GM20431 (cell line): ENCODE measurements around the gene PUM1.
"Not testable (repeated sequence)": the region's sequence is repeated elsewhere in the genome, so short reads cannot be mapped to it uniquely, and the experiment has no call there.

Source experiments
- in situ Hi-C: fragments of 300-500 bp; cut with MseI, MboI; formaldehyde crosslinking; loops from one replicate; pipeline ENCODE4 v1.15.0; 2020; ENCODE audit warnings: low sequenced_read_pairs; ENCODE audit not compliant: unreplicated experiment

Gene PUM1

DNA sequence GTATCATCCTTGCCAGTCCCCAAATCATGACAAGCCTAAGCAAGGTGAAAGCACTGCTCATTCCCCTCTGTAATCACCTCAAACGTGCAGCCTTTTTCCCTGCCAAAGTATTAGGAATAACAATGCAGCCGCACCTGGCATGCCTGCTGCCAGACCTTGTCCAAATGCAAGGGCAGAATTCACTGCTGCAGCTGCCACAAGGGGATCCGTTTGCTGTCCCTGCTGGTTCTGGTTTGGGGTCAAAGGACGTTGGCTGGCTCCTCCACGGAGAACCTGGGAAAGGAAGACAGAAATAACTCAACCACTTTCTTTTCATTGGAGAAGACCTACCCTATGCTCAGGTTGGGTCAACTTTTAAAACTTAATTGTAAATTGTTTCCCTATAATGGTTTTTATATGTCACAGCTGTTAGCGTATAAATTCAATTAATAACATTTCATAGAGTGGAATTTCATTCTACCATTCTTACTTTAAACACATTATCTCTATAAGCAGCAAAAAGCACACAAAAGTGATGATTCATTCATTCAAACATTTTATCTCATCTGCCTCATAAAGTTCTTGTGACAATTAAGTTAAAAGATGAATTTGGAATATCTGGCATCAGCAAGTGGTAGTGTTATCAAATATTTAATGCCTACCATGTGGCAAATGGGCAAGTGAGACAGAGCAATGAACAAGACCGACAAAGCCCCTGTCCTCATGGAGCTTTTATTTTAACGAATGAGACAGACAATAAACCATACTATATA lies 97.1 kb downstream of the PUM1 start:
- in situ Hi-C loops, result no loop called here

DNA sequence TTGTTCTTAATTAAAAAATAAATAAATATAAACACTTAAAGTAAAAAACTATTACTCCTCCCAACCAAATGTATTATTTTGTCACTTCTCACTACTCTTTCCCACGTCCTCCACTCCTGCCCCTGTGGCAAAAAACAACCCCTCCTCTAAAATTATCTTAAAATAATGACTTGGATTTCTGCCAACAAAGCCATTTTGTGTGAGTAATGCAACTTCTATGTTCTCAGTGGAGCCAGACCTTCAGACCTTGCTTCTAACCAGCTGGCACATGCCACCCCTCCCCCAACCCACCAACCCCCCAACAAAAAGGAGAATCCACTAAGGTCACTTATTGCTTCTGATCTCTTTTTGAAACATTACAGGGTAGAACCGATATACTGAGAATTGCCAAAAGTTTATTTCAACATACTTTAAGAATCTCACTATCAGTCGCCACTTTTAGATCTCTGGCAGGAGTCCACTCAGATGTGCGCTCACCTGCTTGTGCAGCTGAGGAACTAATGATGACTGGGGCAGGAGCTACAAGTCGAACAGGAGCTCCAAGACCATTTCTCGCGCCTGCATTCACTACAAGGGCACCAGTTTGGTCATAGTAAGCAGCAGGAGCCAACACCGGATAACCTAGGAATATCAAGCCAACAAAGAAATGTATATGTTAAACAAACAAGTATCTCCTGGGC lies 98.7 kb downstream of the PUM1 start:
- in situ Hi-C loops, result no loop called here

DNA sequence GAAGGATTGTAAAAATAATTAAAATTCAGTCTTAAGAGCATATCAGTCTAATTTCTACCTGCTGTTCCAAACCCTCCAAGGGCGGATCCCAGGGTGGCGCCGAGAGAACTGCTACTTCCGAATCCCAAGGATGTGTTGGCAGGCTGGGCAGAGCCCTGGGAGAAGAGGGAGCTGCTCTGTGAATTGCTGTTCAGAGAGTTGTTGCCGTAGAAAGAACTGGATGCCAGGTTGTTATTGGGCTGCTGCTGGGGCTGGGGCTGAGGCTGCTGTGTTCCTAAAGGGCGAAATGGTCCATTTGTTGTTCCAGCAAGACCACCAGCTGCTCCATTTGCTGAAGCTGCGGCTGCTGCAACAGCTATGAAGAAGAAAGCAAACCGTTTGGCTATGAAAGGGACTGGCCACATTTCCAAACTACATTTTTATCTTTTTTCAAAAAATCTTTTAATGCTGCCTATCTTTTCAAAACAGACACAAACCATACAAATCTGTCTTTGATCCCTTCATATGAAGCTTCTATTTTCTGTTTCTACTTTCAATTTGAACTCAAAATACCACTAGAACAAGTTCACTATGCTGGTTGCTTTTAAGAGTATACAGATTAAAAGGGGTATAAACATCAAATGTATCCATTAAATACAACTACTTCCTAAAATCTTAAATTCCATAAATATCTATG lies 99.5 kb downstream of the PUM1 start:
- in situ Hi-C loops, result no loop called here

DNA sequence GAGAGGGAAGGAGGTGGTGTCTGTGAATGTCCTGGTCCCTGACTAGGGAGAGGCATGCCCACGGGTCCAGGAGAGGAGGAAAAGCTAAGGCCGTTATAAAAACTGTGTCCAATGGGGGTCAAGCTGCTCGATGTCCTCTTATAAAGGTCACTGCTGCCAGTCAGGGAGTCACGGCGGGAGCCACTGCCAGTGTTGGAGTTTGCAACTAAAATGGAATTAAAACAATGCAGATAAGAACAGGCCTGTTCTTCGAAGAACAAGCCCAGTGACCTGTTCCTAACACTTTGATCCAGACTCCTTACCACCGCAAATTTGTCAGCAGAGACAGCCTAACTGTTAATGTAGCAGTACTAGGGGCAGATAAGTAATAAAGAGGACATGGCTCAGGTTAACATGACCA lies 100.8 kb downstream of the PUM1 start:
- in situ Hi-C loops, result no loop called here

DNA sequence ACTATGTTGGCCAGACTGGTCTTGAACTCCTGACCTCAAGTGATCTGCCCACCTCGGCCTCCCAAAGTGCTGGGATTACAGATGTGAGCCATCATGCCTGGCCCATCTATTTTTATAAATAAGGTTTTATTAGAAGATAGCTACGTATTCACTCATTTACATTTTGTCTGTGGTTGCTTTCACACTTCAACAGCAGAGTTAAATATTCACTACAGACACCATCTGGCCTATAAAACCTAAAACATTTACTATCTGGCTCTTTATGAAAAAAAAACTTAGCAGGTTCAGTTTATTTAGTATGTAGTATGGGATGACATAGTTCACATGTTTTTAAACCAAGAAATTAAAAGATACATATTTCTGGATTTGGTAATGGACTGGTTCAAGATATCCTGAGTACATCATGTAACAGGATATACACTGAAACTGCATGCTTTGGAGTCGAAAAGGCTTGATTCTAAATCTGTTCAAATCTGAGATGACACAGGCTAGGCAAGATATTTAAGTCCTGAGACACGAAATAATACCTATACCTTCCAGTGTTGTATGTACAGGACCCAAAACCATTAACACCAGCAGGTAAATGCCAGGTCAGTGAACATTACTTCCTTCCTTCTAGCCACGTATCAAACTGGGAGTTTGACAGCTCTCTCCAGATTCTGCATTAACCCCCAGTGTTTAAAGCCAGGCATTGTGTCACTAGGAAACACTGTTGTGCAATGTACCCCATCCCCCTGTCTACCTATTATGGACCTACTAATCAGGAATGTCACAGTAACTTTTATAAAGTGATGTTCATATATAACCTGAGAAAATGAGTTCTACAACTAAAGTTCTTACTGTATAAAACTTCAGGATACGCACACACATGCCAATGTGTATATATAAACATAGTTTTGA lies 102.7 kb downstream of the PUM1 start:
- in situ Hi-C loops, result no loop called here

DNA sequence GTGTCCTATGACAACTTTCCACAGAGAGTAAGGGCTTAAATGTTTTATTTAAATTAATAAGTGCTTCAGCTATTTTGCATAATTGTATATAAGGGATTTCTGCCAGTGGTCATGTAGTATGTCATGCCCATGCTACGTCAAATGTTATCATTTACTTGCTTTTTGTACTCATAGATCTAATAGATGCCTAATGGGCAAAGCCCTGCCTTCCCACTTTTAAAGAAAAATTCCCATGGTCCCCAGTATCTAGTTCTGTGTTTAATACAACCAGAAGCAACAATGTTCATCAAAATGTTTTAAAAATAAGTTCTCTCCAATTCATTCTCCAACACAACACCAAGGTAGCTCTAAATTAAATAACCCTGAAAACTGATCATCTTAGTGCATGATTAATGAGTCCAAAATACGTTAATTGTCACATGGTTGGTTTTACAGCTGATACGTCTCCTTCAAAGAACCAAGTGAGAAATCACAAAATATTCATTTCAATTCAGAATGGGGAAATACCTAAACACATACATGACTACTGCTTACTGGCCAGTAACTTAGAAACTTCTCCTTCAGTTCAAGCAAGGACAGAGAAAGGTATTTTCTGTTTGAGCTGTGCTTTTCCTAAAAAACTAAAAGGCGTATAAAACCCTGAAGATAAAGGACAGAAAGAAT lies 107.8 kb downstream of the PUM1 start:
- in situ Hi-C loops, result no loop called here

DNA sequence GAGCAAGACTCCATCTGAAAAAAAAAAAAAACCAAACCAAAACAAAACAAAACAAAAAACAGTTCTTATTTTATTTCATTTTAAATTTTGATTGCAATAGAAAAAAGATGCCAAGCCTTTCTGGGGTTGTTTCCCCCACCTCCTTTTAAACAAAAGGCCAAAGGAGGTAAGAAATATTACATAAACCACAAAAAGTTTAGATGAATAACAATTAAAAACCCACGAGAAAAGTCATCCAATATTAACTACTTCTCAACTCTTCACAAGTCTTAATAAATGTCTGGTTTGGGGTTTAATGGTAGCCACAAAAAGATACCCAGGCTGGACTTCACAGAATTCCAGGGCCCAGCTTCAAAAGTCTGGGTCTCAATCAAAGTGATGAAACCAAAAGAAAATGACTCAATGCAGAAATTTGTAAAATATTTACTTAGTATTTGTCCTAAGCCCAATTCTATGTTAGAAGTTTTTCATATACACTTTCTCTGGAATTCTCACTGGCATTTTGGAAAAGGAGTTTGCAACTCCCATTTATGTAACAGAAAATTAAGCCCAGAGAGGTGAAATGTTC lies 110.0 kb downstream of the PUM1 start:
- in situ Hi-C loops, result no loop called here

DNA sequence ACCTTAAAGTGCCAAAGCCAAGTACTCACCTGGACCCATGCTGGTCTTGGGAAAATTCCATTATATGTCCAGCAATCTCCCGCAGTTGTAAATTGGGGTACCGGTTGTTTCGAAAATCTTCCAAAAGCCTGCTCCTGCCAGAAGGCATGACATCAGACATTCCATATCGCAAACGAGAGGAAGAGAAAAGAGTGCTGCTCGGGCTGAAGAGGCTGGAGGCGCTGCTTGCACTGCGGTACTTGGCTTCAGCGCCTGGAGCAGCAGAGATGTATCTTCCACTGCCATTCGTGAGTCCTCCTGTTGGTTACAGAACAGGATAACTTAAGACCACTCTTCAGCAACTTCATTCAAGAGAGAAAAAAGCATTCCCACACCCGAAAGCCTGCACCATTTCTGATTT lies 111.8 kb downstream of the PUM1 start:
- in situ Hi-C loops, result no loop called here

DNA sequence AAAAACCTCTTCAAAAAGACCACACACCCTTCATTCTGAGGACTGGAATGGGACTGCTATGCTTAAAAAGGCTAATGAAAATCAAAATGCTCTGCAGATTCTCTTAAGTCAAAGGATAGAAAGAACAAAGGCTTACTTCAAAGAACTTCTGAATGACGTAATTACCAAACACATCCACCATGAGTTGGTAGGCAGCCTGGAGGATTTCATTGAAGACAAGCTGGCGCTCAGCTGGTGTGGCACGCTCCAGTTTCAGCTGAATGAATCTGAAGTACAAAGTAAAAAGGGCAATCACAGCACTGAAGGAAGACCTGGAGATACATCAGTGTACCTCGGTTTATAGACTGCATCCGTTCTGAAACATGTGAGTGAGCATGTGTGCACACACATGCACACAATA lies 113.4 kb downstream of the PUM1 start:
- in situ Hi-C loops, result no loop called here

DNA sequence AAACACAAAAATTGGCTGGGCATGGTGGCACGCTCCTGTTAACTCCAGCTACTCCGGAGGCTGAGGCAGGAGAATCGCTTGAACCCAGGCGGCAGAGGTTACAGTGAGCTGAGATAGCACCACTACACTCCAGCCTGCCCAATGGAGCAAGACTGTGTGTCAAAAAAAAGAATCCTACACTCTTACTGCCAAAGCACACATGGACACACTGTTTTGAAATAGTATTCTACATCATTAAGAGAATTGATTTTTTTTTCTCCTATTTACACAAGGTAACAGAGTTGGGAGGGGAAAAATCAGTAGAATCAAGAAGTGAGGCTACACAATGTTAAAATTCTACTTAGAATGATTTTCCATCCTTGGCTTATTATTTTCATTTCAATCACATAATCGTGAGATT lies 114.8 kb downstream of the PUM1 start:
- in situ Hi-C loops, result no loop called here

DNA sequence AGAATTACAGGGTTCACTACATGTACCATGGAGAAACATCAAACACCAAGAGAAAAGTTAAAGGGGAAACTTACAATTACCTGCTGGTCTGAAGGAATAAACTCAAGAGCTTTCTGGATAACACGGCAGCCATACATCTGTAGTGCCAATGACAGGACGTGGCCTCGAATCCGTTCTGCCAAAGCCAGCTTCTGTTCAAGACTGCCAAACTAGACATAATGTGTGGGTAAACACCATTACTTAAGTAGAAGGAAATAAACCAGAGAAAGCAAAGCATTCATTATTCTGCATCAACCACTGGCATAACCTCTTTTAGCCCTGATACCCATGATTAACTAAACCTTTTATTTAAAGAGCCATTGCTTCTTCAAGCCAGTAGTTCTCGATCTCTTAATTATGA lies 115.5 kb downstream of the PUM1 start:
- in situ Hi-C loops, result no loop called here

DNA sequence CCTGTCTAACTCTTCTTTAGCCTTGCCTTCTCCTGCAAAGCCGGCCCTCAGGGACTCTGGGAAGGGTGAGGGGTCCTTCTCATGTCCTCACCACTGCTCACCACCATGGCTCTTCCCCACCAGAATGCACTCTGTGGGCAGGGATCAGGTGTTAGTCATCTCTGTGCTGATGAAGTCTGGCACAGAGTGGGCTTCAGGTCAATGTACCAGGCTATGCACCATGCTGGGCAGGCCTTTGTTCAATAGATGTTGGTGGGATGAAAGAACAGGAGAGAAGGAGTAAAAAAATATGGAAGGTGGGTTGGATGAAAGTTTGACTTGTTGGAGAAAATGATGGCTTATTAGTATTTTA lies 116.1 kb downstream of the PUM1 start:
- in situ Hi-C loops, result not testable (repeated sequence)

DNA sequence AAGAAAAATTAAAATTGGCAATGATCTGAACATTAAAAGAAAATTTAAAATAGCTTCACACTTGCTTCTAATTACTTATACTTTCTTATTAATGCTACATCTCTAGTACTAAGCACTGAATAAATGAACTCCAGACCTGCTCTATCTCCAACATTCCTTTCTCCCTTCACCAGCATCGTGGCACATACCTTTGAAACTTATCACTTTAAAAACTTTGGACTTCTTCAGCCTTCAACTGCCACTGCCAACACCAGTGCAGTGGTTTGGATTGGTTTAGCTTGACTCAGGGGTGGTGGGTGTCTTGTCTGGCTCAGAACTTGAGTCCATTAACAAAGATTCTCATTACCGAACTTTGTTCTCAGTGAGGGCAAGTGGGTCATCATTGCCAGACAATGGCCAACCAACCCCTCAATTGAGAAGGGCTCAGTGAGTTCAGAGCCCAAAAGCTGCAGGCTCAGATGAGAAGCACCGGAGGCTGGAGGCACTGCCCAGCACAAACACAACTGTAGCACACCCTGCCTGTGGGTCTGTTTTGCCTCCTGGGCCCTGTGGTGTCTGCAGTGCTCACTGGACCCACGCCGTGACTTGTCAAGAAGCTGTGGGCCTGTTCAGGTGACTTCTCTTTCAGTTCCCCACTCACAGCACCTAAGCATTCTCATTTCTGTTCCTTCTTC lies 116.6 kb downstream of the PUM1 start:
- in situ Hi-C loops, result not testable (repeated sequence)

DNA sequence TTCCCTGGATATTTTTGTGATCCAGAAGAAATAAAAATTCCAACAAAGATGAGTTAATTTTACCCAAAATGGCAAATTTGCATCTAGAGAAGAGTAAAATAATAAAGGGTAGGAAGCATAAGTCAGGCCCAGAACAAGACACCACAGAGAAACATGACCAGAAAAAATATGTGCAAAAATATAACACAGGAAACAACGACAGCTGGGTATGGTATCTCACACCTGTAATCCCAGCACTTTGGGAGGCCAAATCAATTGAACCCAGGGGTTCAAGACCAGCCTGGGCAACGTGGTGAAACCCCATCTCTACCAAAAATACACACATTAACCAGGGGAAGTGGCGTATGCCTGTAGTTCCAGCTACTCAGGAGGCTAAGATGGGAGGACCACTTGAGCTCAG lies 117.2 kb downstream of the PUM1 start:
- in situ Hi-C loops, result no loop called here

DNA sequence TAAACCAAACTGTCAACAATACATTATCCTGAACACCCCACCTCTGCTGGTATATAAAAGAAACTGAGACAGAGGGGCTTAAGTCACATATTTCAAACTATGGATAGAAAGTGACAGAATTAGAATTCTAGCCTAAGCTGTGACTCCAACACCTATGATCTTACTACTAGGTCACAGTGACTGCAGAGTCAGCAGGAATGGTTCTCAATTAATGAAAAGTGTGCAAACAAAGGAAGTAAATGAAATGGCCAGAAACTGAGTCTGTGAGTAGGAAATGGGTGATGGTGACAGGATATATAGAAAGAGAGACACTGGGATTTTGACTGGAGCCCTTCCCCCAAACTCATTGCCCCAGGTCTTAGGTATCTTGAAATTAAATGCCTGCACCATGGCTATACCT lies 118.3 kb downstream of the PUM1 start:
- in situ Hi-C loops, result no loop called here

DNA sequence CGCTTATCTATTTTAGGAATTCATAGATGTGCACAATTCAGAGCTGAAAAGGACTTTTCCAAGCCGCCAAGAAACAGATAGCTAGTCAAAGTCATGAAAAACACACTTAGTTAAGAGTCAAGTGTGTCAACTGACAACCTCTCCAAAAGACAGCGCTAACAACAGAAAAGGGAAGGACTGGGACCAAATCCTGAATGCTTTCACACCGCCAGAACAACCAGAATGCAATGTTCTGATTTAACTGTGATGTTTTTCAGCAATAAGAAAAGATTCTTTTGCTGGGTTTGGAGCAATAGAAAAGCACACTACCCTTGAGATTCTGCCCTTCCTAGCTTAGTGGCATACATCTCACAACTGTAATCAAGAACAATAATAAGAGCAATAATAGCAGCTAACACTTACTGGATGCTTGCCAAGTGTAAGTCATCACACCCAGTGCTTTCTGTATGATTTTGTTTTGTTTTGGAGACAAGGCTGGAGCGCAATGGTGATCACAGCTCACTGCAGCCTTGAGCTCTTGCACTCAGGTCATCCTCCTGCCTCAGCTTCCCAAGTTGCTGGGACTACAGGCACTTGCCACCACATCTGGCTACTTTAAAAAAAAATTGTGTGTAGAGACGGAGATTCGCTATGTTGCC lies 123.1 kb downstream of the PUM1 start:
- in situ Hi-C loops, result no loop called here

DNA sequence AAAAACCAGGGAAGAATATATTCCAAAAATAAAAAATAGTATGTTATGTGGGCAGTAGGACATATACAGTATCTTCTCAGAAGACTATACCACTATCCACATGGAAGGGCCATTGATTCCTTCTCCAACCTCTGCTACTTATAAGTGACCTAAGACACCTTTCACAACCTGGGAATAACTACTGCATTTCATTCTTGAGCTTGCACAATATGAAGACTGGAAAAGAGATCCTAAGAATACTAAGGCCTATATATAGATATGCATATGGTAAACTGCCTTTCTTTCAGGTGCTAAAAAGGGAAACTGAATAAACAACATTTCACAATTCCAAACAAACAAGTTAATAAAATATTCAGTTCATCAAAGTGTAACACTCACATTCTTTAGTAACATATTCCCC lies 125.0 kb downstream of the PUM1 start:
- in situ Hi-C loops, result no loop called here

DNA sequence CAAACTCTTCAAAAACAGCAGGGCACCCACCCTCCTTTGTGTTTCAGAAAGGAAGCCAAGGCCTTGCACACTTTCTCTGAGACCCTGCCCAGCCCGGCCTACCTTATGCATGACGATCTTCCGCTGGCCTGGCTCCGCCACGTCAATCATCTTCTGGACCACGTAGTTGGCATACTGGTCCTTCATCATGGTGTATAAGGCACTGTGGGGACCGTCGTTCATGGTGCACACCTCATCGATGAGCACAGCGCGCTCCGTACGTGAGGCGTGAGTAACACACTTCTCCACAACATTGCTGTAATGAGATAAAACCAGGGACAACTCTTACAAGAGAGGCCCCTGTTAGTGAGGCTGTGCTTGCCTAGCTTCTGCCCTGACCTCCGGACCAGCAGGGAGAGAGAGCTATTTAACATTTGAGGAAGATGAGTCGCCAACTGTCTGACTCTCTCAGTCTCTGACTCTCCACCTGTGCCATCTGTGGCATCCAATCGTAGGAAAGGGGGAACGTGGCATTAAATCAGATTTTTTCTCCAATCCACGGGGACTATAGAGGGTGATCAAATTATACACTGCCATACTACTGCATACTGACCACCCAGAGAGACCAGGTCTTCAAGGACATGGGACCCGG lies 128.9 kb downstream of the PUM1 start:
- in situ Hi-C loops, result no loop called here
